ENCODE results near the gene SPIB.
A peak's percentile ranks its signal among the peaks of the same experiment; 100 is the strongest.
"Not testable (repeated sequence)": the region's sequence is repeated elsewhere in the genome, so short reads cannot be mapped to it uniquely, and the experiment has no call there.

Gene SPIB

GRCh38 chr19:50418176-50419021, at the start of gene SPIB:
Gene SPIB (plus strand): TSS chr19:50418938. CDS start chr19:50418963, 25 bp downstream.
- no peak for DNase-seq (ENCODE audit: low read depth in 3 of 3)

DNA sequence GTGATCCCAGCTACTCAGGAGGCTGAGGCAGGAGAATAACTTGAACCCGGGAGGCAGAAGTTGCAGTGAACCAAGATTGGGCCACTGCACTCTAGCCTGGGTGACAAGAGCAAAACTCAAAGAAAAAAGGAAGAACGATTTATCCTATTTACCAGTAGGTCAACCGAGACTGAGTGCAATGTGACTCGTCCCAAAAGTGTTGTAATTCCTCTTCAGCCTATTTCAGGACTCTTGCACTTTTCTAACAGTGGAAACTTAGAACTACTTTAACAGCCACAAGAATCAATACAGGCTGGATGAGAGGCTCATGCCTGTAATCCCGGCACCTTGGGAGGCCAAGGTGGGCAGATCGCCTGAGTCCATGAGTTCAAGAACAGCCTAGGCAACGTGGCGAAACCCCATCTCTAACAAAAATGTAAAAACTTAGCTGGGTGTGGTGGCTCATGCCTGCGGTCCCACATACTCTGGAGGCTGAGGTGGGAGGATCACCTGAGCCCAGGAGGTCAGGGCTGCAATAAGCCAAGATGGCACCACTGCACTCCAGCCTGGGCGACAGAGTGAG, 46.7 kb upstream of the SPIB start:
- no peak for DNase-seq (ENCODE audit: low read depth in 3 of 3)

- peak; percentile 90 to 96 (median 92) for DNase-seq (ENCODE audit: low read depth in 3 of 3)
Observed at GRCh38 chr19:50376166-50377050, 42.3 kb upstream of the SPIB start, which contains the start of gene NR1H2. Gene NR1H2 (plus strand): TSS chr19:50376457. CDS start chr19:50377606, 1,149 bp downstream.

- peak in 2 of 3 donors; percentile 30 to 66 for DNase-seq (ENCODE audit: low read depth in 3 of 3)
Observed at GRCh38 chr19:50377051-50377461, 41.7 kb upstream of the SPIB start.

DNA sequence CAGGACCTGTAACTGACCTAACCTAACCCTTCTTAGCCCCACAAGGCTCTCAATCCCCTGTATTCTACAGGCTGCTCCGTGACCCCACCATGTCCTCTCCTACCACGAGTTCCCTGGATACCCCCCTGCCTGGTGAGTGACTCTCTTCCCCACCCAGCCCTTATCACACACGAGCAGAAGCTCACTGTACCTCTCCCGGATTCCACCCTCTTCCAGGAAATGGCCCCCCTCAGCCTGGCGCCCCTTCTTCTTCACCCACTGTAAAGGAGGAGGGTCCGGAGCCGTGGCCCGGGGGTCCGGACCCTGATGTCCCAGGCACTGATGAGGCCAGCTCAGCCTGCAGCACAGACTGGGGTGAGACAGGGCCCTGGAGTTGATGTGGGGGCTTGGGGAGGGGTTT, 41.2 kb upstream of the SPIB start:
- no peak for DNase-seq (ENCODE audit: low read depth in 3 of 3)

GRCh38 chr19:50378169-50378862, 40.4 kb upstream of the SPIB start:
- no peak for DNase-seq (ENCODE audit: low read depth in 3 of 3)

GRCh38 chr19:50378863-50379236, 39.9 kb upstream of the SPIB start:
- no peak for DNase-seq (ENCODE audit: low read depth in 3 of 3)

DNA sequence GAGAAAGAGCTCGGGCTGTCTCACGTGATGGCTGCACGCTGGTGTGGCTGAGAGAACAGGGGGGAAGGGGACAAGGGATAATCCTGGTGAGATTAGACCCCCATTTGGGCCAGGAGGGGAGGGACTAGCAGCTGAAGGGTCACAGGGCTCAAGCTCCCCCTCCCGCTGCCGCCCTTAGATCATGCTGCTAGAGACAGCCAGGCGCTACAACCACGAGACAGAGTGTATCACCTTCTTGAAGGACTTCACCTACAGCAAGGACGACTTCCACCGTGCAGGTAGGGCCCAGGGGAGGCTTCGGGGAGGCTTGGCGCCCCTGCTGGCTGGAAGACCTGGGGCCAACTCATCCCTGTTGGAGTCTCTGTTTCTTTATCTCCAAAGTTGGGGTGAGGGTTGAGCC, 39.1 kb upstream of the SPIB start:
- no peak for DNase-seq (ENCODE audit: low read depth in 3 of 3)

- DNase-seq (ENCODE audit: low read depth in 3 of 3), result no peak
Observed at GRCh38 chr19:50380137-50380536, 38.6 kb upstream of the SPIB start.

- no peak for DNase-seq (ENCODE audit: low read depth in 3 of 3)
Observed at GRCh38 chr19:50380751-50381151, 38.0 kb upstream of the SPIB start.

GRCh38 chr19:50381881-50382729, 36.6 kb upstream of the SPIB start:
- DNase-seq (ENCODE audit: low read depth in 3 of 3), result no peak

DNA sequence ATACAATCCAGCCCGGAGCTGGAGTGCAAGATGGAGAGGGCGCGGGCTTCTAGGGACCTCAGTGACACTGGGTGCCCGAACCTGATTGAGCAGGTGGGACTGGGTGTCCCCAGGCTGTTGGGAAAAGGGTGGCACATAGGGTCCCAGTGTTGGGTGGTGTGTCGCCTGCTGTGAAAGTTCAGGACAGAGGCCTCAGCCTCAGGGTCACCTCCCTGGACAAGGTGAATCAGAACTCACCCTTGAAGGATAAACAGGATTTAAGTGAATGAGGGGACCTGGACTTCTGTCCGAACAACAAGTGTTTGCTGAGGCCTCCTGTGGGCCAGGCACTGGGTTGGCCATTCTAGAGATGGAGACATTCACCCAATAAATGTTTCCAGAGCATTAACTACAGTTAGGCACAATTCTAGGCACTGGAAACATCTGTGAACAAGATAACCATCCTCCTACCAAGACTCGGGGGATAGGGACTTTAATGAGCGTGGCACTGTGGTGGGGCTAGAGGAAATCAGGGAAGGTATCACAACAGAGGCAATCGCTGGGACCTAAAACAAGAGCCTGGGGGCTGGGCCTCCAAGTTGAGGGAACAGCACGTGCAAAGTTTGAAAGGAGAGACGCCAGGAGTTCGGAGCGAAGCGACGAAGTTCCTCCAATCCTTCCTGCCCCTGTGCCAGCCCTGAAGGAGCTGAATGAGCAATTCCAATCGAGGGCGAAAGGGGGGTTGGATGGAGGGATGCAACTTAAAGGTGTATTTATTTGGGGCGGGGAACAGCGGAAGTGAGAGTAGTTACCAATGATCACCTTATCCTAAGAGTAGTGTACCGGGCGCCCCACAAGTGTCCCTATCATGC, 35.5 kb upstream of the SPIB start:
- DNase-seq (ENCODE audit: low read depth in 3 of 3), result no peak

GRCh38 chr19:50383852-50384684, 34.7 kb upstream of the SPIB start, which contains the start of gene POLD1:
Gene POLD1 (plus strand): TSS chr19:50384347. CDS start chr19:50398852, 14,505 bp downstream.
- peak; percentile 98 to 99 (median 98) for DNase-seq (ENCODE audit: low read depth in 3 of 3)

GRCh38 chr19:50384685-50385535, 33.8 kb upstream of the SPIB start:
- DNase-seq (ENCODE audit: low read depth in 3 of 3), result no peak

DNA sequence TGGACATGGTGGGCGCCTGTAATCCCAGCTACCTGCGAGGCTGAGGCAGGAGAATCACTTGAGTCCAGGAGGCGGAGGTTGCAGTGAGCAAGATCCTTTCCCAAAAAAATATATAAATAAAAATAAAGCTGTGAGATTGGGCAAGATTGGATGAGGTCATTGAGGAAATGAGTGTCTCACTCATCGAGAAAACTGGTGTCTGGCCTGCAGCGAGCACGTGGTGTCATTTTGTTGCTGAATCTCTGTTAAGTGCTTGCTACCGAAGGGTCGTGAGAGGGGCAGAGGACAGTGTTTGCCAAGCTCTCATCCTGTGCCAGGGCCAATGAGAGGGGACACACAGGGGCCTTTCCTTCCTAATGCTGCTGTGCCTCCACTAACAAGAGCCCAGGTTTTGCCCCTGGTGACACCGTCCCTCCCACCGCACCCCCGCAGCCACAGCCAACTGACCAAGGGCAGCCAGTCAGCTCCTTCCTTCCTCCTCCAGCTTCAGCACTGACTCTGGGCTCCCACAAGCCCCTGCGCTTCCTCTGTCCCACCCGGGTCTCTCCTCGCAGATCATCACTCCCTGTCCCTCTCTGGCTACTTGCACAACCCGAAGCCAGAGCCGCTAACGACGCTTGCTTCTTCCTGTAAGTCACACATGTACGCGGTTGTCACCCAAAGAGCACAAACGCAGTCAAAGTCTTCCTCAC, 31.4 kb upstream of the SPIB start:
- DNase-seq (ENCODE audit: low read depth in 3 of 3), result no peak

DNA sequence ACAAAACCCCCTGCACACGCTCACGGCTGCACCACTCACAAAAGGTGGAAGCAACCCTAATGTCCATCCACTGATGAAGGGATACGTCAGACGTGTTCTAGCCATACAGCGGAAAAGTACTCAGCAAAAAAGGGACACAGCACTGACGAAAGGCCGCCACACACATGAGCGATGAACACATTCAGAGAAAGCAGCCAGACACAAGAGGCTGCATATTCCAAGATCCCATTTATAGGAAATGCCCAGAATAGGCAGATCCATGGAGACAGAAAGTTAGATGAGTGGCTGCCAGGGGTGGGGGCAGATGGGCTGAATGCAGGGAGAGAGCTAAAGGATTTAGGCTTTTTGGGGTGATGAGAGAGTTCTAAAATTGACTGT, 30.9 kb upstream of the SPIB start:
- DNase-seq (ENCODE audit: low read depth in 3 of 3), result no peak

DNA sequence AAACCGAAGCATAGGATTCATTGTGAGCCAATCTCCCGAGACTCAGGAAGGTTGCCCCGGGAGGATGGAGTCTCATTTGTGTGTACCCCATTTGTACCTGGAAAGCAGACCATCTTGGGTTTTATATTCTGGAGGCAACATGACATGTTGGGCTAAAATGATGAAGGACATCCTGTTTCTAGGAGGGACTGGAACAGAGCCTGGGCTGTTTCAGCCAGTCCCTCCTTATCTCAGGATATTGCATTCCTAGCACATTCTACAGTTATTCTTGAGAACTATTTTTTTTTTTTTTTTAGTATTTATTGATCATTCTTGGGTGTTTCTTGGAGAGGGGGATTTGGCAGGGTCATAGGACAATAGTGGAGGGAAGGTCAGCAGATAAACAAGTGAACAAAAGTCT, 28.4 kb upstream of the SPIB start:
- DNase-seq (ENCODE audit: low read depth in 3 of 3), result not testable (repeated sequence)
